Type B pancreatic cell (in vitro differentiated cells): ENCODE results near the gene HCRTR1. TPM values are rescaled to one million over a fixed set of nuclear protein-coding genes. Genes with fewer than 3 reads are reported as not detected.

Experiments
- DNase-seq: peaks from one replicate; pipeline ENCODE4 v3.0.0; 2021; ENCODE audit warnings: mixed read lengths; ENCODE audit not compliant: unreplicated experiment; ENCODE audit errors: extremely low spot score
- H3K27ac Mint-ChIP-seq: 2 replicates; pipeline ENCODE4 v1.8.0; 2021; ENCODE audit warnings: mild to moderate bottlenecking, mixed read lengths
- H3K27me3 Mint-ChIP-seq: 2 replicates; pipeline ENCODE4 v1.8.0; 2021; ENCODE audit warnings: mixed read lengths
- H3K36me3 Mint-ChIP-seq: 2 replicates; pipeline ENCODE4 v1.8.0; 2021; ENCODE audit warnings: mixed read lengths
- H3K4me1 Mint-ChIP-seq: one replicate; pipeline ENCODE4 v1.8.0; 2021; ENCODE audit warnings: mixed read lengths; ENCODE audit not compliant: unreplicated experiment
- H3K4me3 Mint-ChIP-seq: 2 replicates; pipeline ENCODE4 v1.8.0; 2021; ENCODE audit warnings: mild to moderate bottlenecking, mixed read lengths
- H3K9me3 Mint-ChIP-seq: 2 replicates; pipeline ENCODE4 v1.8.0; 2021; ENCODE audit warnings: mixed read lengths
- total RNA-seq: library from RNA; stranded (reverse); gene quantifications from 2 replicates; pipeline ENCODE4 v1.2.1, GENCODE V29; 2021; ENCODE audit warnings: low replicate concordance
- TF ChIP-seq, protein P1 (sequence below): fragments of 200-600 bp; sonication (generic); conservative IDR thresholded peaks from 2 replicates; pipeline ENCODE4 v1.5.0; 2021; ENCODE audit warnings: antibody characterized with exemption, mild to moderate bottlenecking

HCRTR1 gene
- total RNA-seq, 1 donor from 2014 or later: not detected

DNA sequence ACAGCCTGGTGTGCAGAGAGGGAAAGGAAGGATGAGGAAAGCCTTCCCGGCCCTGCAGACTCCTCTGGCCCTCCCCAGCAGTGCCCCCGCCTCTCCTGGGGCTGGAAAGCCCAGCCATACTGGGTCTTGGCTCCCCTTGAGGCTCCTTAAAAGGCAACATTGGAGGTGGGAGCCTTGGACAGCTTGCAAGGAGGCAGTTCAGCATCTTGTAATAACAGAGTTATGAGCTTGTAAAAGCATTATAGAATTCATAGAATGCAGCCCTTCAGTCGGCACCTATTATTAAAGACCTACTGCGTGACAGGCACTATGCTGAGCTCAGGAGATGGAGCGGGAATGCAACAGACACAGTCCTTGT is 37.0 kb upstream of the HCRTR1 start:
- Mint-ChIP-seq H3K36me3 (no peaks in the 10 kb centered on the region), H3K27me3 (peaks cover 3% of the 10 kb centered on the region), H3K4me3 (peak overlapping the region; percentile 3), H3K9me3 (no peaks in the 10 kb centered on the region), H3K4me1 (peaks cover 19% of the 10 kb centered on the region), H3K27ac (no peak overlapping the region)
- DNase-seq: no peak
- TF ChIP-seq, protein P1, sequence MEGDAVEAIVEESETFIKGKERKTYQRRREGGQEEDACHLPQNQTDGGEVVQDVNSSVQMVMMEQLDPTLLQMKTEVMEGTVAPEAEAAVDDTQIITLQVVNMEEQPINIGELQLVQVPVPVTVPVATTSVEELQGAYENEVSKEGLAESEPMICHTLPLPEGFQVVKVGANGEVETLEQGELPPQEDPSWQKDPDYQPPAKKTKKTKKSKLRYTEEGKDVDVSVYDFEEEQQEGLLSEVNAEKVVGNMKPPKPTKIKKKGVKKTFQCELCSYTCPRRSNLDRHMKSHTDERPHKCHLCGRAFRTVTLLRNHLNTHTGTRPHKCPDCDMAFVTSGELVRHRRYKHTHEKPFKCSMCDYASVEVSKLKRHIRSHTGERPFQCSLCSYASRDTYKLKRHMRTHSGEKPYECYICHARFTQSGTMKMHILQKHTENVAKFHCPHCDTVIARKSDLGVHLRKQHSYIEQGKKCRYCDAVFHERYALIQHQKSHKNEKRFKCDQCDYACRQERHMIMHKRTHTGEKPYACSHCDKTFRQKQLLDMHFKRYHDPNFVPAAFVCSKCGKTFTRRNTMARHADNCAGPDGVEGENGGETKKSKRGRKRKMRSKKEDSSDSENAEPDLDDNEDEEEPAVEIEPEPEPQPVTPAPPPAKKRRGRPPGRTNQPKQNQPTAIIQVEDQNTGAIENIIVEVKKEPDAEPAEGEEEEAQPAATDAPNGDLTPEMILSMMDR: no peak

DNA sequence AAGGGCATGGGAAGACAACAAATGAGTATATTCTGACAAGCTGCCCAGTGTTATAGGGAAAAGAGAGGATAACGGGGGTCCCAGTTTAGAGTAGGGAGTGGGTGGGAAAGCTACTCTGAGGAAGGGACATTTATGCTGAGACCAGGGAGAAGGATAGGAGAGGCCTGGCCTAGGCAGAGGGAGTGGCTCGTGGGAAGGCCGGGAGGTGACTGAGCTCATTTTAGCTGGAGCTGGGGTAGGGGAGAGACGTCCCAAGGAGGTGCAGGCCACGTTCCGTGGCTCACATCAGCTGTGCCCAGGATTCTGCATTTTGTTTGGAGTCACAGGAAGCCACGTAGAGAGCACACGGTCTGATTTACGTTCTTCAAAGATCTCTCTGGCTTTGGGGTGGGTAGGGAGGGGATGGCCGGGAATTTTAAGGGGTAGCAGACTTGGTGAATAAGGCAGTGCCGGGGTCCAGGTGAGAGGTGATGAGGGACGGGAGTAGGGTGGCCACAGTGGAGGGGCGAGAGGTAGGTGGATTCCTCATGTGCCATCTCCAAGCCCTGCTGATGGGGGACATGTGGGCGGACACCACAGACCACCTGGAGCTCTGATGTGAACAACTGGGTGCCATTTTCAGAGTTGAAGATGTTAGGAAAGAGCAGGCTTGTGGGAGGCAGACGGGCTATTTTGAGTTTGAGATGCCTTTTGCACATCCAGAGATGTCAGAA is 36.4 kb upstream of the HCRTR1 start:
- TF ChIP-seq, protein P1: no peak
- Mint-ChIP-seq H3K27ac (no peak overlapping the region), H3K36me3 (no peaks in the 10 kb centered on the region), H3K4me3 (peak overlapping the region; percentile 3), H3K9me3 (no peaks in the 10 kb centered on the region), H3K27me3 (peaks cover 2% of the 10 kb centered on the region), H3K4me1 (peaks cover 19% of the 10 kb centered on the region)
- peak; percentile 20 for DNase-seq

DNA sequence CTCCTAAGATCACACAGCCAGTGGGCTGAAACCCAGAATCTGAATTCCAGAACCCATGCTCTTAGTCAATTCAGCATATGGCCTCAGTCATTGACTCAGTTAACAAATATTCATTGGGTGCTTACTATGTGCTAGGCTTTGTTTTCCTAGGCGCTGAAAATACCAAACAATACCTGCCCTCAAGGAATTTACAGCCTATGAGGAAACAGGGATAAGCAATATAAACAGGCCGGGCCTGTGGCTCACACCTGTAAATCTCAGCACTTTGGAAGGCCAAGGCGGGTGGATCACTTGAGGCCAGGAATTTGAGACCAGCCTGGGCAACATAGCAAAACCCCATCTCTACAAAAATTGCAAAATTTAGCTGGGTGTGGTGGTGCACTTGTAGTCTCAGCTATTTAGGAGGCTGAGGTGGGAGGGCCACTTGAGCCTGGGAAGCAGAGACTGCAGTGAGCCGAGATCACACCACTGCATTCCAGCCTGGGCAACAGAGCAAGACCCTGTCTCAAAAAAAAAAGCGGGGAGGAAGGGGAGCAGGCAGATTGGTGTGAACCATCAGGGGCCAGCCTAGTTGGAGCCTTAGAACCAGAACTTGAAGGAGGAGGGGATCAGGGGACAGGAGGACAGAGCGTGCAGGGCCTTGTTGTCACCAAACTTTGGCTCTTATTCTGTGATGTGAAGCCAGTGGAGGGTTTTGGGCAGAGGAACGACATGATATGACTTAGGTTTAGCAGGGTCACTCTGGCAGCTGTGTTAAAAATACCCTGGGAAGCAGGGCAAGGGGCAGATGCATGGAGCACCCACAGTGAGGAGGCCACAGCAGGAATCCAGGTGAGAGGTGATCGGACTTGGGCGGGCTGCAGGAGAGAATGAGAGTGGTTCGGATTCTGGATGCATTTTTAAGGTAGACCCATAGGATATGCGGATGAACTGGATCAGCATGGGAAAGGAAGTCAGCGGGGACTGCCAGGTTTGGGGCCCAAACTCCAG is 35.4 kb upstream of the HCRTR1 start:
- TF ChIP-seq, protein P1: no peak
- no peaks in the 10 kb centered on the region for H3K9me3 Mint-ChIP-seq
- H3K4me3 Mint-ChIP-seq: no peak overlapping the region
- no peaks in the 10 kb centered on the region for H3K36me3 Mint-ChIP-seq
- DNase-seq: peak; percentile 42
- H3K27me3 Mint-ChIP-seq: no peaks in the 10 kb centered on the region
- H3K4me1 Mint-ChIP-seq: peaks cover 19% of the 10 kb centered on the region
- H3K27ac Mint-ChIP-seq: peak overlapping the region; percentile 58

DNA sequence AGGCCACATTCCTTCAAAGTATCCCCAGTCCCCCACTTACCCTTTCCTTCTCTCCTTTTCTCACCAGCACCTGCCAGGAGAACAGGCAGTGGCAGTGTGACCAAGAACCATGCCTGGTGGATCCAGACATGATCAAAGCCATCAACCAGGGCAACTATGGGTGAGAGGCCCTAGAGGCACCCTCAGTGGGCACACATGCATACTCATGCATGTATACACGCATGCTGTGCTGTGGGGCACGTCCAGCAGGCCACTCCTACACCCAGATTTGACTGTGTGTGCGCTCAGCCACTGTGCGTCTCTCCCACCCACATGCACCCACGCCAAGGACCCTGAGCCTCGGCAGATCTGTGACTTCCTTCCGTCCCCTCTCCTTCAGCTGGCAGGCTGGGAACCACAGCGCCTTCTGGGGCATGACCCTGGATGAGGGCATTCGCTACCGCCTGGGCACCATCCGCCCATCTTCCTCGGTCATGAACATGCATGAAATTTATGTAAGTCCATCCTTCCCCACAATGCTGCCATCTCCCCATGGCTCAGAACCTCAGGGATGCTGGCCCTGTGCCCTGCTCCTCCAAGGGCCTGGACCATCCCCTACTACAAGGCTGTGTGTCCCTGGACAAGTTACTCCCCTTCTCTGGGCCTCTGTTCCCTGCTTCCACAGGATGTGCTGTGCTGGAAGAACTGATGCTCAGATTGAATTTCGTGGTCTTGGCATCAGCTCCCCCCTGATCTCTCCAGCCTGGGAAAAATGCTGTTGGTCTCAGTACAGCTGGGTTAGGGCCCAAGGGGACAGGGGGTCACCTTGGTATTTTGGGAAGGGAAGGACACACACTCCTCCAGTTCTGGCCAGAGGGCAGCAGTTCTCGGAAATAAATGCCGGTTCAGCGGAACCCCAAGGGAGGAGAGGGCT is 34.2 kb upstream of the HCRTR1 start:
- no peak overlapping the region for H3K4me3 Mint-ChIP-seq

More for the DNA sequence above, 34.2 kb upstream of the HCRTR1 start:
- no peaks in the 10 kb centered on the region for H3K9me3 Mint-ChIP-seq
- H3K4me1 Mint-ChIP-seq: peaks cover 19% of the 10 kb centered on the region
- peaks cover 6% of the 10 kb centered on the region for H3K27me3 Mint-ChIP-seq
- TF ChIP-seq, protein P1: no peak
- H3K27ac Mint-ChIP-seq: peak overlapping the region; percentile 31
- no peaks in the 10 kb centered on the region for H3K36me3 Mint-ChIP-seq
- peak; percentile 62 for DNase-seq
